Hepatocyte (in vitro differentiated cells): ENCODE results near the gene OST4. TPM values are rescaled to one million over a fixed set of nuclear protein-coding genes. Genes with fewer than 3 reads are reported as not detected.

Experiments used
- DNase-seq: peaks from one replicate; pipeline ENCODE4 v3.0.0-alpha.2; 2016; ENCODE audit warnings: low spot score
- H2AFZ ChIP-seq: fragments of 200-600 bp; sonication (generic); 2 replicates; pipeline ENCODE4 v1.6.0; 2016; ENCODE audit warnings: antibody characterized with exemption, mild to moderate bottlenecking
- H3K27ac ChIP-seq: fragments of 200-600 bp; sonication (generic); 2 replicates; pipeline ENCODE4 v1.5.1; 2016; ENCODE audit warnings: mild to moderate bottlenecking
- H3K27me3 ChIP-seq: fragments of 200-600 bp; sonication (generic); 2 replicates; pipeline ENCODE4 v1.6.1; 2016
- H3K36me3 ChIP-seq: fragments of 200-600 bp; sonication (generic); replicated peaks from 2 replicates; pipeline ENCODE4 v1.5.1; 2016; ENCODE audit warnings: low read depth; ENCODE audit not compliant: insufficient read depth
- H3K4me1 ChIP-seq: fragments of 200-600 bp; sonication (generic); 2 replicates; pipeline ENCODE4 v1.5.1; 2016; ENCODE audit warnings: mild to moderate bottlenecking, moderate library complexity; ENCODE audit not compliant: insufficient read depth
- H3K4me2 ChIP-seq: fragments of 200-600 bp; sonication (generic); 2 replicates; pipeline ENCODE4 v1.6.0; 2016
- H3K4me3 ChIP-seq: fragments of 200-600 bp; sonication (generic); 2 replicates; pipeline ENCODE4 v1.5.1; 2016; ENCODE audit warnings: mild to moderate bottlenecking
- H3K79me2 ChIP-seq: fragments of 200-600 bp; sonication (generic); 2 replicates; pipeline ENCODE4 v1.6.0; 2017; ENCODE audit warnings: mild to moderate bottlenecking
- H3K9me2 ChIP-seq: fragments of 200-600 bp; sonication (generic); replicated peaks from 2 replicates; pipeline ENCODE4 v1.6.0; 2017; ENCODE audit warnings: mild to moderate bottlenecking; ENCODE audit not compliant: insufficient read depth
- H3K9me3 ChIP-seq: fragments of 200-600 bp; sonication (generic); 2 replicates; pipeline ENCODE4 v1.5.1; 2016; ENCODE audit warnings: low read depth, mild to moderate bottlenecking
- H4K20me1 ChIP-seq: fragments of 200-600 bp; sonication (generic); 2 replicates; pipeline ENCODE4 v1.6.0; 2016; ENCODE audit warnings: mild to moderate bottlenecking; ENCODE audit not compliant: insufficient read depth, poor library complexity, severe bottlenecking
- CTCF ChIP-seq: fragments of 200-600 bp; sonication (generic); IDR thresholded peaks from 2 replicates; pipeline ENCODE4 v1.5.1; 2016; ENCODE audit warnings: antibody characterized with exemption, mild to moderate bottlenecking; ENCODE audit not compliant: poor library complexity
- EZH2 ChIP-seq: fragments of 200-600 bp; sonication (generic); IDR thresholded peaks from 2 replicates; pipeline ENCODE4 v1.6.1; 2016; ENCODE audit warnings: antibody characterized with exemption, mild to moderate bottlenecking, borderline replicate concordance
- EZH2phosphoT487 ChIP-seq: fragments of 200-600 bp; sonication (generic); IDR thresholded peaks from one replicate; pipeline ENCODE4 v1.6.1; 2018; ENCODE audit warnings: antibody characterized with exemption, mild to moderate bottlenecking, low read depth, moderate library complexity; ENCODE audit not compliant: unreplicated experiment, severe bottlenecking
- WGBS: methylation state at CpG from one replicate; pipeline ENCODE4 v1.1.6; 2016; ENCODE audit warnings: low lambda C conversion rate; ENCODE audit errors: missing lambda C conversion rate; 5-methylcytosine and 5-hydroxymethylcytosine counted together
- polyA plus RNA-seq: library from polyadenylated mRNA; unstranded; fragments of >200 nt; fragmentation: Nextera tagmentation; extraction: Ambion mirVana; gene quantifications from 2 replicates; pipeline ENCODE4 v1.2.1, GENCODE V29; 2016
- total RNA-seq: library from RNA; depleted of rRNA; stranded (reverse); fragments of >200 nt; gene quantifications from 2 replicates; pipeline ENCODE4 v1.2.3, GENCODE V29; 2014

The OST4 gene
- total and polyA plus RNA-seq, 2 experiments from 2014 or later, result 364 to 839 TPM

GRCh38 chr2:27059141-27059820, 12.2 kb downstream of the OST4 start:
- WGBS, result 92% methylated on average over 15 of the region's 15 CpGs
- no peaks in the 10 kb centered on the region for H3K36me3 ChIP-seq

DNA sequence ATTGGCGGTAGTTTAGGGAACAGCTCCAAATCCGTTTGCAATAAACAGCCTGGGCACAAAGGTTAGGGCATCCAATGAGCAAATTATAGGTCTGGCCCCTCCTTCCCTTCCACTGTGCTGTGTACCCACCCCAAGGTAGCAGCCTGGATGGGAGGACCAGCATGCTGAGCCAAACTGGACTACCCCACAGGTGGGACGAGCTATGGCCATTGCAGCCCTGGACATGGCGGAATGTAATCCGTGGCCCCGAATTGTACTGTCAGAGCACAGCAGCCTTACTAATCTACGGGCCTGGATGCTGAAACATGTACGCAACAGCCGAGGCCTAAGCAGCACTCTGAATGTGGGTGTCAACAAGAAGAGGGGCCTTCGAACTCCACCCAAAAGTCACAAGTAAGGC, 13.2 kb downstream of the OST4 start:
- Histone ChIP-seq H3K79me2 (no peaks in the 10 kb centered on the region), H3K9me2 (no peaks in the 10 kb centered on the region), H3K27ac (no peak overlapping the region), H3K27me3 (no peaks in the 10 kb centered on the region), H3K9me3 (no peaks in the 10 kb centered on the region), H4K20me1 (no peaks in the 10 kb centered on the region), H2AFZ (no peak overlapping the region), H3K36me3 (no peaks in the 10 kb centered on the region), H3K4me3 (no peak overlapping the region), H3K4me1 (no peaks in the 10 kb centered on the region), H3K4me2 (no peak overlapping the region)
- 96% methylated on average over 10 of the region's 10 CpGs for WGBS
- no peak for DNase-seq
- no peak for TF ChIP-seq CTCF
- no peak for TF ChIP-seq EZH2
- TF ChIP-seq EZH2phosphoT487, result no peak

More at GRCh38 chr2:27059141-27059820, 12.2 kb downstream of the OST4 start:
- no peak for DNase-seq
- no peaks in the 10 kb centered on the region for H3K4me1 ChIP-seq
- no peaks in the 10 kb centered on the region for H3K27me3 ChIP-seq
- H3K27ac ChIP-seq, result no peak overlapping the region
- no peaks in the 10 kb centered on the region for H4K20me1 ChIP-seq
- no peak overlapping the region for H3K4me3 ChIP-seq
- TF ChIP-seq CTCF, result no peak
- TF ChIP-seq EZH2phosphoT487, result no peak
- no peak for TF ChIP-seq EZH2
- H2AFZ ChIP-seq, result no peak overlapping the region
- H3K9me2 ChIP-seq, result no peaks in the 10 kb centered on the region
- H3K4me2 ChIP-seq, result no peak overlapping the region
- no peaks in the 10 kb centered on the region for H3K79me2 ChIP-seq
- H3K9me3 ChIP-seq, result no peaks in the 10 kb centered on the region

- TF ChIP-seq EZH2phosphoT487 (no peak), EZH2 (no peak), CTCF (no peak)
- Histone ChIP-seq H3K27me3 (no peaks in the 10 kb centered on the region), H3K4me1 (peaks cover 5% of the 10 kb centered on the region), H3K36me3 (no peaks in the 10 kb centered on the region), H3K4me3 (no peak overlapping the region), H3K9me2 (no peaks in the 10 kb centered on the region), H4K20me1 (no peaks in the 10 kb centered on the region), H3K79me2 (no peaks in the 10 kb centered on the region), H3K4me2 (no peak overlapping the region), H3K9me3 (no peaks in the 10 kb centered on the region), H2AFZ (no peak overlapping the region), H3K27ac (no peak overlapping the region)
- no peak for DNase-seq
- WGBS, result 95% methylated on average over 6 of the region's 6 CpGs
Measured at GRCh38 chr2:27057184-27057583, 14.3 kb downstream of the OST4 start.

DNA sequence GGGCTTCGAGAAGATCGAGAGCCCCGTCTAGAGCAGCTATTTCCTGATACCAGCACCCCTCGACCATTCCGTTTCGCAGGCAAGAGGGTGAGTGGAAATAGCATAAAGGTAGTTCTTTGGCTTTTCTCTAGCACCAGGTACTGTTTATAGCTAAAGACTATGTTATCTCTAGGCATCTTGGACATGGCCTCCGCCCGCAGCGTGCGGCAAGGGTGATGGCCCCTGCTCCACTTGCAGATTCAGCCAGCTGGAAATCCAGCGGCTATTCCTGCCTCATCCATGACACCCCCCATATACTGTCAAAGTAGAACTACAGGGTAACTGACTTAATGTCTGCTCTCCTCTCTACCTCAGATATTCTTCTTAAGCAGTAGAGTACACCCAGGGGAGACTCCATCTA, 16.7 kb downstream of the OST4 start:
- Histone ChIP-seq H3K4me1 (peaks cover 7% of the 10 kb centered on the region), H3K79me2 (no peaks in the 10 kb centered on the region), H3K9me3 (no peaks in the 10 kb centered on the region), H3K9me2 (no peaks in the 10 kb centered on the region), H4K20me1 (no peaks in the 10 kb centered on the region), H3K4me2 (no peak overlapping the region), H3K27ac (no peak overlapping the region), H3K36me3 (no peaks in the 10 kb centered on the region), H3K27me3 (no peaks in the 10 kb centered on the region), H3K4me3 (no peak overlapping the region), H2AFZ (no peak overlapping the region)
- 98% methylated on average over 11 of the region's 11 CpGs for WGBS
- DNase-seq, result no peak
- TF ChIP-seq EZH2 (no peak), CTCF (no peak), EZH2phosphoT487 (no peak)
